GM19025 (cell line): Measurements from ENCODE around the gene NAXE.

Source experiments
- ATAC-seq: cut with Tn5 transposase; IDR thresholded peaks from one replicate; pipeline ENCODE4 v1.9.1; 2021; ENCODE audit warnings: mild to moderate bottlenecking, low read depth, moderate library complexity; ENCODE audit not compliant: unreplicated experiment

NAXE gene

GRCh38 chr1:156643049-156643777, 51.6 kb downstream of the NAXE start:
- no peak for ATAC-seq

GRCh38 chr1:156643778-156644092, 52.2 kb downstream of the NAXE start:
- ATAC-seq: no peak
